NCI-H2196 (cell line): ENCODE results near the gene PPARA.
A peak's percentile ranks its signal among the peaks of the same experiment; 100 is the strongest.
"Not testable (repeated sequence)": the region's sequence is repeated elsewhere in the genome, so short reads cannot be mapped to it uniquely, and the experiment has no call there.

Source experiments
- DNase-seq: peaks from one replicate; lab custom pipeline; 2025; ENCODE audit not compliant: unreplicated experiment; lab: John Stamatoyannopoulos, UW

PPARA gene

DNA sequence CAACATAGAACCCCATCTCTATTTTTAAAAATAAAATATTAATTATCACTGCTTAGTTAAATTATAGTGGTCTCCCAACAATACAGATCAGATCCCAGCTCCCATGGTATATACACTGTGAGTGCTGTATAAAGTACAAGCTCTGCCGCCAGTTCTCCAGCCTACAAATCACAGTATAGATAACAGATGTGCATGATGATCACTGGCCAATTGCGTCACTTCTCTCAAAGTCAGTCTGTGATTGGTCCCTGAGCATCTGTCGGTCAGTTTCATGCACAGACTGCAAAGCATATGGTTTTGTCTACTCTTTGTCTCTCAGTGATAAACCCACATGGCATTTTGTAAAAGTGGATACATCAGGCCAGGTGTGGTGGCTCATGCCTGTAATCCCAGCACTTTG lies 15.7 kb downstream of the PPARA start:
- no peak for DNase-seq

DNA sequence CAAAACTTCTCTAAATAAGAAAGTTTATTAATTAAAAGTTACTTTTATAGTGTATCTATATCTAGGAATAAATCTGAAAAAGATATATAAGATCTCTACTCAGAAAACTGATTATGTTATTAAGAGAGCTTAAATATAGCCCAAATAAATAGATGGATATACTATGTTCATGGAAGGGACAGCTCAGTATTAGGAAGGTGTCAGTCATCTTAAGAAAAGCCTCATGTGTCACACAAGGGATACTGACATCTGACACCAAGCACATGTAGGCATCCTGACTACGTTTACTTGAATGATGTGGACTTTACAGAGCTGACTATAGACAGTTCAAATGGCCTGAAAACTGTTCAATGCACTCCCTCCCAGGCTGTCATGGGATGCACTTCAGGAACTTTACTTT lies 19.3 kb downstream of the PPARA start:
- DNase-seq = no peak

GRCh38 chr22:46171940-46172339 lies 21.6 kb downstream of the PPARA start:
- peak; percentile 73 for DNase-seq

DNA sequence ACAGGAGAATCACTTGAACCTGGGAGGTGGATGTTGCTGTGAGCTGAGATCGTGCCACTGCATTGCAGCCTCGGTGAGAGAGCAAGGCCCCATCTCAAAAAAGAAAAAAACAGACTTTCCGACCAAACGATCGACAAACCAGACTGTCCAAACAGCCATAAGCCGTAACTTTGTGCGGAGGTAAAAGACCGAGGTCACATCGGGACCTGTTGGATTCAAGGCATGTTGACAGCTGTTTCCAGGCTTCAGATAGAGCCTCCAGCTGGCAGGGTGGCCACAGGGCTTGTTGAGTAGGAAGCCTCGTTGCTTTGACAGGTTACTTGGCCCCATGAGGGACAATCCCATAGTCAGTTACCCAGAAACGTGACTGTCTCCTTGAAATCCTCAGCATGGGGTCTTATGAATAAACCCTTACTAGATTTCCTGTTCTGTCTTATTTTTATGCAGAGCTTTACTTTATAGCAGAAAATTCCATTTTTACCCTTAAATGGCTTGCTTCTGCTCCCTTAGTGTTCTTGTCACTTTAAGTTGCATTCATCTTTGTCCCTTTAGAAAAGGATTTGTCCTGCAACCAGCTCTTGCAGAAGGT lies 22.3 kb downstream of the PPARA start:
- no peak for DNase-seq

DNA sequence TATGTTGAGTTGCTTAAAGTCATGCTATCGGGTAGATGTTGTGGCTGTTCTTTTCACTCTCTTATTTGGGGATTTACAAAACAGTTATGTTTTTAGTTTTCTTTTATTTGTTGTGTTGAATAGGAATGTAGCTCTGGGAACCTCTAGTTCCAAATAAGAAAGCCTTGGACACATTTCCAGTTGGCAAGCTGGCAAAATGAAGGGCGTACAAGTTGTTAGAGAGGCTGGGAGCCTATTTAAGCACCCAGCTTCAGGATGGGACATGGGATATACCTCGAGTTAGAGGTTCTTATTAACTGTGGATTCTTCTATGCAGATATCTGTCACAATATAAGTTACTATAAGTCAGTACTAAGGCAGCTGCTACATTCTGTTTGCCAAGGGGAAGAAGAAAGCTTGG lies 22.8 kb downstream of the PPARA start:
- no peak for DNase-seq

DNA sequence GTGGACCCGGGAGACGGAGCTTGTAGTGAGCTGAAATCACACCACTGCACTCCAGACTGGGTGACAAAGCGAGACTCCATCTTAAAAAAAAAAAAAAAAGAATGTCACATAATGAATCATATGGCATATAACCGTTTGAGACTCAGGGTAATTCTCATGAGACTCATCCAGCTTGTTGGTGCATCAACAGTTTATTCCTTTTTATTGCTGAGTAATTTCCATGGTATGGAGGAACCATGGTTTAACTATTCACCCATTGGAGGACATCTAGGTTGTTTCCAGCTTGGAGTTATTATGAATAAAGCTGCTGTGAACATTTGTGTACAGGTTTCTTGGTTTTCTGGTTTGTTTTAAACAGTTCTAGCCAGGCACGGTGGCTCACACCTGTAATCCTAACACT lies 25.3 kb downstream of the PPARA start:
- no peak for DNase-seq

DNA sequence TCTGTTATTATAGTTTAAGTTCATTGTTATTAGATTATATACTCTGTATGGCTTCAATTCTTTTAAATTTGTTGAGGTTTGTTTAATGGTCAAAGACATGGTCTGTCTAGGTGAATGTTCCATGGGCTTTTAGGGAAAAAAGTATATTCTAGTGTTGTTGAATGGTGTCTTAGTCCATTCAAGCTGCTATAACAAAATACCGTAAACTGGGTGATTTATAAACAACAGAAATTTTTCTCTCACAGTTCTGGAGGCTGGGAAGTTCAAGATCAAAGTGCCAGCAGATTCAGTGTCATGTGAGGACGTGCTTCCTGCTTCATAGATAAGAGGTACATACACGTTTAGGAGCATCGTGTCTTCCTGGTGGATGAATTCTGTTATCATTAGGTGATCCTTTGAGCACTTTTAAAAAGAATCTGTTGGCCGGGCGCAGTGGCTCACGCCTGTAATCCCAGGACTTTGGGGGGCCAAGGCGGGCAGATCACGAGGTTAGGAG lies 26.2 kb downstream of the PPARA start:
- DNase-seq = no peak

DNA sequence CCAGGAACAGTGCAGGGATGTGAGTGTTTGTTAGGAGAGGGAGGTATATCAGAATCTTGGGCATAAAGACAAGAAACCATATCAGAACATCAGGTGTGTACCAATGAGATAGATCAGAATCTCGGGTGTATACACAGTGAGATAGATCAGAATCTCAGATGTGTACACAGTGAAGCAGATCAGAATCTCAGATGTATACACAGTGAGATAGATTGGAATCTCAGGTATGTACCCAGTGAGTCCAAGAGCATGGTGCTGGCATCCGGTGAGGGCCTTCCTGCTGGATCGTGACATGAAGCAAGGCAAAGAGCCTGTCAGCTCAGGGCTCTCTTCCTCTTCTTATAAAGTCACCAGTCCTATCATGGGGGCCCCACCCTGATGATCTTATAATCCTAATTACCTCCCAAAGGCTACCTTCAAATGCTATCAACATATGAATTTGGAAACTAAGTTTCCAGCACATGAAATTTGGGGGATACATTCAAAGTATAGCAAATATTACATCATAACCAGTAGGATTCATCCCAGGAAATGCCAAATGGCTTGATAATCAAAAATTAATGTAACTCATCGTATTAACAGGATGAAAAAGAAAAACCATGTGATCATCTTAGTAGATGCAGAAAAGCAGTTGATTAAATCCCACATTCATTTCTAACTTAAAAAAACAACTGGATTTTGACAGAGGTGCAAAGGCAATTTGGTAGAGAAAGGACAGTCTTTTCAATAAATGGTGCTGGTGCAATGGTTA lies 28.6 kb downstream of the PPARA start:
- DNase-seq = no peak

DNA sequence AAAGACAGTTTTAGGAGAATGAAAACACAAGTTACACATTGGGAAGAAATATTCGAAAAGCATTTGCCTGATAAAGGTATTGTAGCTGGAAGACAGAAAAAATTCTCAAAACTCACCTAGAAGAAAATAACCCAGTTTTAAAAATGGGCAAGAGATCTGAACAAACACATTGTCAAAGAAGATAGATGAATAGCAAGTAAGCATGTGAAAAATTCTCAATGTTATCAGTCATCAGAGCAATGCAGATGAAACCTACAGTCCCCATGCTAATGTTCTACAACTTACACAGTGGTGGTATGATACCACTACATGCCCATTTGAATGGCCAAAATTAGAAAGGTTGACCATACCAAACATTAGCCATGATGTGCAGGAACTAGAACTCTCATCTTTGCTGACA lies 29.4 kb downstream of the PPARA start:
- DNase-seq = no peak

GRCh38 chr22:46180370-46181137 lies 30.2 kb downstream of the PPARA start:
- DNase-seq = peak; percentile 12

DNA sequence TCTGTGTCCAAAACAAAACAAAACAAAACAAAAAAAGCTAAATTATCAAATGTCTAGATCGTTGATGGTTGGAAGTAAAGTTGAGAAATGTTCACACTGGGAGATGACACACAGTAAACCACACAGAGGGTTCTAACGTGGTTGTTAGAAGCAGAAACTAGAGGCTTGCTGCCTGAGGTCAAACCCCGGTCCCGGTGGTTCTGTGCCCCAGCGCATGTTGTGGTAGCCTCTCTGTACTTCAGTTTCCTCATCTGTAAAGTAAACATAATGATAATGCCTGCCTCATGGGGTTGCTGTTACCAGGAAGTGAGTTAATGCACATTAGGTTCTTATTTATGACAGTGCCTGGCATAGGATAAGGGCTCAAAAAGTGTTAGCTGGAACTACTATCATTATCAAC lies 33.4 kb downstream of the PPARA start:
- DNase-seq = no peak

DNA sequence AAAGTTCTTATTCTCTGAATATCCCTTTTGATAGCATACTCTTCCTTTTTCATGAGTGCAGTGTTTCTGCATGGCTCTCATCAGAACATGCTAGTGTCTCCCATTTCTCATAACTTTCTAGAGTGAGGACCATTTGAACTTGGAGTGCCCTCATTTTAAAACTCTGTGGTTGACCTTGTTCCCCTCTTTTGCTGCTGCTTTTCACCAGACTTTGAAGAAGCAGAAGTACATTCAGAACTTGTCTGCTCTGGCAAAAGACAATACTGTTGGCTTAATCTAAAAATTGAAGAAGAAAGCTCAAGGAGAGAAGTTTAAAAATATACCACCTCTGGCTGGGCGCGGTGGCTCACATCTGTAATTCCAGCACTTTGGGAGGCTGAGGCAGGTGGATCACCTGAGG lies 35.0 kb downstream of the PPARA start:
- DNase-seq = no peak

- peak; percentile 19 for DNase-seq
These were observed 37.5 kb downstream of the PPARA start for GRCh38 chr22:46187862-46188261.

GRCh38 chr22:46192210-46192993 lies 42.1 kb downstream of the PPARA start:
- peak; percentile 77 for DNase-seq

- peak; percentile 64 for DNase-seq
These were observed 43.6 kb downstream of the PPARA start for GRCh38 chr22:46193898-46194310.

- DNase-seq = no peak
These were observed 45.3 kb downstream of the PPARA start for GRCh38 chr22:46195487-46196165.

DNA sequence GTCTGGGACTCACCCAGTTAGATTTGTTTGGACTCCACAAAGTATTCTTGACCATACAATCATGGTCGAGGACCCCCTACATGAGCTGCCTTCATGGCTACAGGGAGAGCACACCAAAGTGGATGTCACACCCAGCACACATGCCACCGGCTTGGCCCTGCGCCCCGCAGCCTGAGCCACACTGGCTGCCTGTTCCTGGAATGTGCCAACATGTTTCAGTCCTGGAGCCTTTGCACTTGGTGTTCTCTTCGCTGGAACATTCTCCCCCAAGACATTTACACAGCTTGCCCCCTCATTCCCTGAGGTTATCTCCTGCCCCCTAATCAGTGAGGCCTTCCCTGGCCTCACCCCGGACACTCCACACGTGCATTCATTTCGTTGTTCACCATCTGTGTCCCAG lies 46.0 kb downstream of the PPARA start:
- no peak for DNase-seq

DNA sequence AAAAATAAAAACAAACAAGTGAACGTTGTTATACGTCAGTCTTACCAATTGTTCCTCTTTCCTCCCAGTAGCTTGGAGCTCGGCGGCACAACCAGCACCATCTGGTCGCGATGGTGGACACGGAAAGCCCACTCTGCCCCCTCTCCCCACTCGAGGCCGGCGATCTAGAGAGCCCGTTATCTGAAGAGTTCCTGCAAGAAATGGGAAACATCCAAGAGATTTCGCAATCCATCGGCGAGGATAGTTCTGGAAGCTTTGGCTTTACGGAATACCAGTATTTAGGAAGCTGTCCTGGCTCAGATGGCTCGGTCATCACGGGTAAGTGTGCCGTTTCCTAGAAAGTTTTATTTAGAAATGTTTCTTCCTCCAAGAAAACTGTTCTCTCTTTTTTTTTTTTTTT lies 47.9 kb downstream of the PPARA start:
- DNase-seq = no peak

- not testable (repeated sequence) for DNase-seq
These were observed 48.5 kb downstream of the PPARA start for GRCh38 chr22:46198806-46199205.

DNA sequence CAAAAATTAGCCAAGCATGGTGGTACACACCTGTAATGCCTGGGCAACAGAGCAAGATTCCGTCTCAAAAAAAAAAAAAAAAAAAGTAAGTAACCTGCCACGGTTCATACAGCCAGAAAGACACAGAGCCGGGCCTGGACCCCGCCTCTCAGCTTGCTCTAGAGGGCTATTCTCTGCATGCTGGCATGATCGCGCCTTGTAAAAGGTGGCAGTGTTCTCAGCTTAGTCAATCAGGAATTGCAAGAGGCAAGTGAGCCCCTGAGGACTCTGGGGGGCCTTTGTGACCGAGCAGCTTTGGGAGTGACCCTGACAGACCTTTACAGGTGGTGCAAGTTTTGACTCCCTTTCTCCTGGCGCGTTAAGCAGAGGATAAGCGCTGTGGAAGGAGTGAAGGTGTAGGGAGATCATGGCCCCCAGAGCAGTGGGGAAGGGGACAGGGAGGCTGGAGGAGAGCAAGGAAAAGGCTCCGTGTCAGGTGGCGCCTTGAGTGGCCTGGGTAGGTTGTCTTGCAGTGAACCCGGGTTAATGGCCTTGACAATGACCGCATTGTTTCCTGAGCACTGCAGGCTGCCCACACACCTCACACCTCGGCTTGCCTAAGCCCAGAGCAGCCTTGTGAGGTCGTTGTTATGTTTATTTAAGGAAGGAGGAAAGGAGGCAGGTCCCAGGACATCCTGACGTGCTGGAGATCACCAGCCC lies 50.9 kb downstream of the PPARA start:
- no peak for DNase-seq
